Measurements from ENCODE around the gene ID1.

DNA sequence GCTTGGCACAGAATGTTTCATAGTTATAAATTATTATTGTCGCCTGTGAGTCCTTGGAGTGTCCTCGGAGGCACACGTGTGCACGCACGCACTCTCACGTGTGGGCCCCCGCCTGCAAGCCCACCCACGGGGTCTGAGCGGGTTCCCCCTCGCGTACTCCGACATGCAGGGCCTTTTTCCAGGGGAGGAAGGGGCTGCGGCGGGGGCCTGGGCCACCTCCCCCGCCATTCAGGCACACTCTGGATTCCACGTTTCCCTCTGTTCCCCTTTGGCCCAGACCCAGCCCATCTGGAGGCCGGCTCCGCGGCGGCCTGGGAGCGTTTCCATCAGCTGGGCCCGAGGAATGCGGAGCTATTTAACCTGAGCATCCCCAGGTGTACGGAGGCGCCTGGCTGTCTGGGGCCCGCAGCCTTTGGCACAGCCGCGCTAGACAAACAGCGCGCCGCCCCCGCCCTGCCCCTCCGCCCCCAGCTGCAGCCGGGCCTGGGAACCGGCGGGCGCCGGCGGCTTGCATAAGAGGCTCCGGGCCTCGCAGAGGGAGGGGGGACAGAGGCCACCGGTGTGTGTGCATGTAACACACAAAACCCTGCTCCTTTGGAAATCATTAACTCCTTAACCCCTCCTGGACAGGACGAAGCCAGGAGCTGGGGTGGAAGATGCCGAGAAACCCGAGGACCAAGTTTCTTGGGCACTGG lies 3.3 kb downstream of the ID1 start:
- TF ChIP-seq, protein P1, sequence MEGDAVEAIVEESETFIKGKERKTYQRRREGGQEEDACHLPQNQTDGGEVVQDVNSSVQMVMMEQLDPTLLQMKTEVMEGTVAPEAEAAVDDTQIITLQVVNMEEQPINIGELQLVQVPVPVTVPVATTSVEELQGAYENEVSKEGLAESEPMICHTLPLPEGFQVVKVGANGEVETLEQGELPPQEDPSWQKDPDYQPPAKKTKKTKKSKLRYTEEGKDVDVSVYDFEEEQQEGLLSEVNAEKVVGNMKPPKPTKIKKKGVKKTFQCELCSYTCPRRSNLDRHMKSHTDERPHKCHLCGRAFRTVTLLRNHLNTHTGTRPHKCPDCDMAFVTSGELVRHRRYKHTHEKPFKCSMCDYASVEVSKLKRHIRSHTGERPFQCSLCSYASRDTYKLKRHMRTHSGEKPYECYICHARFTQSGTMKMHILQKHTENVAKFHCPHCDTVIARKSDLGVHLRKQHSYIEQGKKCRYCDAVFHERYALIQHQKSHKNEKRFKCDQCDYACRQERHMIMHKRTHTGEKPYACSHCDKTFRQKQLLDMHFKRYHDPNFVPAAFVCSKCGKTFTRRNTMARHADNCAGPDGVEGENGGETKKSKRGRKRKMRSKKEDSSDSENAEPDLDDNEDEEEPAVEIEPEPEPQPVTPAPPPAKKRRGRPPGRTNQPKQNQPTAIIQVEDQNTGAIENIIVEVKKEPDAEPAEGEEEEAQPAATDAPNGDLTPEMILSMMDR (IDR thresholded peaks at IDR 0.05): no peak
- TF ChIP-seq POLR2A (IDR thresholded peaks at IDR 0.05): no peak
